Testis (tissue), 3 donors: Measurements from ENCODE around the gene WWC2. TPM values are rescaled to one million over a fixed set of nuclear protein-coding genes. Genes with fewer than 3 reads are reported as not detected.

Source experiments
- DNase-seq: peaks from one replicate; pipeline ENCODE4 v3.0.0-alpha.2; 2019
- H3K27ac ChIP-seq, 2 donors: fragments of 200-600 bp; sonication (generic); one replicate each; pipeline ENCODE4 v1.5.1; 2019
- H3K27me3 ChIP-seq: fragments of 200-600 bp; sonication (generic); one replicate; pipeline ENCODE4 v1.5.1; 2019
- H3K36me3 ChIP-seq: fragments of 200-600 bp; sonication (generic); one replicate; pipeline ENCODE4 v1.5.1; 2017; ENCODE audit warnings: low read depth; ENCODE audit errors: missing control alignments
- H3K4me1 ChIP-seq: fragments of 200-600 bp; sonication (generic); one replicate; pipeline ENCODE4 v1.5.1; 2019
- H3K4me3 ChIP-seq, 2 donors: fragments of 200-600 bp; sonication (generic); one replicate each; pipeline ENCODE4 v1.5.1; 2017 to 2019
- H3K9me3 ChIP-seq: fragments of 200-600 bp; sonication (generic); one replicate; pipeline ENCODE4 v1.5.1; 2017
- CTCF ChIP-seq, 3 experiments: fragments of 450-650 bp in 2 of 3; fragments of 200-600 bp in 1 of 3; sonication (generic) in 1 of 3; IDR thresholded peaks; one replicate each; pipeline ENCODE4 v1.5.1; 2016 to 2019; ENCODE audit warnings: antibody characterized with exemption in 3 of 3, mild to moderate bottlenecking in 2 of 3, moderate library complexity in 1 of 3
- POLR2A ChIP-seq: fragments of 450-650 bp; IDR thresholded peaks from one replicate; pipeline ENCODE4 v1.6.1; 2017; ENCODE audit warnings: antibody characterized with exemption, mild to moderate bottlenecking, moderate library complexity
- WGBS, 2 donors: methylation state at CpG; one replicate each; pipeline ENCODE4 v1.1.5; 2018; 5-methylcytosine and 5-hydroxymethylcytosine counted together
- intact Hi-C: fragments of 100-400 bp; cut with DNase I; formaldehyde crosslinking; loops from one replicate; pipeline ENCODE4 v1.15.1; 2023; ENCODE audit warnings: low total_unique reads
- polyA plus RNA-seq: library from polyadenylated mRNA; stranded (reverse); fragments of 350-450 nt; fragmentation: Illumina TruSeq; extraction: RNeasy Lipid Tissue Mini Kit (QIAGEN cat#74804); gene quantifications from one replicate; pipeline ENCODE4 v1.2.3, GENCODE V29; 2014; ENCODE audit warnings: low read depth, low replicate concordance; ENCODE audit not compliant: insufficient read depth
- total RNA-seq, 2 donors: library from RNA; depleted of rRNA; stranded (reverse); fragments of >200 nt; gene quantifications; one replicate each; pipeline ENCODE4 v1.2.3, GENCODE V29; 2016

Gene WWC2
- total and polyA plus RNA-seq, 3 donors from 2014 or later: 34.4 to 76.7 (median 64.2) TPM

DNA sequence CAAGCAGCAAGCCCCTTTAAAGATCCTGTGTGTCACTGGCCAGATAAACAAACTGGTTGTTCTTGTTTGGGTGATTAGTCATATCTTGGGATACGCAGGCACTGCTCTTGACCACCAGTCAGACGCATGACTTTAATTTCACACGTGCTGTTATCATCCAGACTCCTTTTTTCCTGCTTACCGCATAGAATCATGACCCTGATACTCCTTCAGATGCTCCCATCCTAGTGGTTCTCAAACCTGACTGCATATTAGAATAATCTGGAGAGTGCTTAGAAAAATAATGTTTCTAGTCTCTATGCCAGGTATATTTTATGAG lies 142.2 kb downstream of the WWC2 start:
- peaks cover 3% of the 10 kb centered on the region for H3K4me1 ChIP-seq
- TF ChIP-seq POLR2A: no peak
- no peak for TF ChIP-seq CTCF (IDR thresholded peaks at IDR 0.05)
- 60 to 77% methylated on average over 4 of the region's 4 CpGs for WGBS, 2 donors
- H3K27me3 ChIP-seq: no peaks in the 10 kb centered on the region
- no peaks in the 10 kb centered on the region for H3K9me3 ChIP-seq
- H3K36me3 ChIP-seq: no peaks in the 10 kb centered on the region
- H3K27ac ChIP-seq: no peak overlapping the region
- intact Hi-C loops: no loop called here
- DNase-seq: no peak
- H3K4me3 ChIP-seq: no peak overlapping the region

GRCh38 chr4:183241721-183242151 lies 142.7 kb downstream of the WWC2 start:
- no peak for TF ChIP-seq CTCF (IDR thresholded peaks at IDR 0.05)
- no peak for TF ChIP-seq POLR2A
- Histone ChIP-seq H3K4me3 (no peak overlapping the region), H3K36me3 (no peaks in the 10 kb centered on the region), H3K9me3 (no peaks in the 10 kb centered on the region), H3K4me1 (peaks cover 3% of the 10 kb centered on the region), H3K27ac (no peak overlapping the region), H3K27me3 (no peaks in the 10 kb centered on the region)
- intact Hi-C loops: no loop called here
- 60 to 80% methylated on average over 6 of the region's 6 CpGs for WGBS, 2 donors
- no peak for DNase-seq

- H3K36me3 ChIP-seq: no peaks in the 10 kb centered on the region
- H3K4me1 ChIP-seq: peaks cover 3% of the 10 kb centered on the region
- no peak for TF ChIP-seq CTCF (IDR thresholded peaks at IDR 0.05)
- no peak for TF ChIP-seq POLR2A
- WGBS, 2 donors: 82 to 87% methylated on average over 2 of the region's 2 CpGs
- no peak overlapping the region for H3K27ac ChIP-seq
- H3K27me3 ChIP-seq: no peaks in the 10 kb centered on the region
- H3K4me3 ChIP-seq: no peak overlapping the region
- no peaks in the 10 kb centered on the region for H3K9me3 ChIP-seq
- intact Hi-C loops: no loop called here
- DNase-seq: no peak
Observed at GRCh38 chr4:183242291-183242690, 143.2 kb downstream of the WWC2 start.

- WGBS, 2 donors: 85 to 91% methylated on average over 8 of the region's 8 CpGs
- intact Hi-C loops: no loop called here
- no peak for DNase-seq
- TF ChIP-seq POLR2A: no peak
- TF ChIP-seq CTCF (IDR thresholded peaks at IDR 0.05): no peak
- H3K36me3 ChIP-seq: no peaks in the 10 kb centered on the region
- no peaks in the 10 kb centered on the region for H3K9me3 ChIP-seq
- H3K27ac ChIP-seq: no peak overlapping the region
- H3K27me3 ChIP-seq: no peaks in the 10 kb centered on the region
- H3K4me3 ChIP-seq: no peak overlapping the region
- H3K4me1 ChIP-seq: peaks cover 3% of the 10 kb centered on the region
Observed at GRCh38 chr4:183244019-183244418, 145.0 kb downstream of the WWC2 start.

GRCh38 chr4:183244506-183244905 lies 145.4 kb downstream of the WWC2 start:
- intact Hi-C loops: no loop called here
- Histone ChIP-seq H3K4me3 (no peak overlapping the region), H3K9me3 (no peaks in the 10 kb centered on the region), H3K36me3 (no peaks in the 10 kb centered on the region), H3K27ac (no peak overlapping the region), H3K27me3 (no peaks in the 10 kb centered on the region), H3K4me1 (peaks cover 3% of the 10 kb centered on the region)
- no peak for TF ChIP-seq CTCF (IDR thresholded peaks at IDR 0.05)
- no peak for TF ChIP-seq POLR2A
- DNase-seq: no peak
- whole genome bisulfite sequencing, 2 donors: 89 to 92% methylated on average over 2 of the region's 2 CpGs
